ENCODE data around the gene NDUFA6. TPM values are rescaled to one million over a fixed set of nuclear protein-coding genes. Genes with fewer than 3 reads are reported as not detected.

The NDUFA6 gene
- total RNA-seq, 1 donor from 2014 or later, result 67.3 TPM

- Histone ChIP-seq H3K27me3 (ENCODE audit: control insufficient read depth, insufficient read depth, low read length) (no peaks in the 10 kb centered on the region), H3K4me3 (ENCODE audit: low read depth, low read length) (no peak overlapping the region), H3K36me3 (ENCODE audit: control insufficient read depth, insufficient read depth, low read length) (no peaks in the 10 kb centered on the region)
- DNase-seq (ENCODE audit: low read depth), result no peak
- TF ChIP-seq CTCF (IDR thresholded peaks at IDR 0.05; ENCODE audit: insufficient read depth, low read length, poor library complexity, severe bottlenecking), result no peak
Observed at GRCh38 chr22:42060489-42060888, 30.1 kb downstream of the NDUFA6 start.

DNA sequence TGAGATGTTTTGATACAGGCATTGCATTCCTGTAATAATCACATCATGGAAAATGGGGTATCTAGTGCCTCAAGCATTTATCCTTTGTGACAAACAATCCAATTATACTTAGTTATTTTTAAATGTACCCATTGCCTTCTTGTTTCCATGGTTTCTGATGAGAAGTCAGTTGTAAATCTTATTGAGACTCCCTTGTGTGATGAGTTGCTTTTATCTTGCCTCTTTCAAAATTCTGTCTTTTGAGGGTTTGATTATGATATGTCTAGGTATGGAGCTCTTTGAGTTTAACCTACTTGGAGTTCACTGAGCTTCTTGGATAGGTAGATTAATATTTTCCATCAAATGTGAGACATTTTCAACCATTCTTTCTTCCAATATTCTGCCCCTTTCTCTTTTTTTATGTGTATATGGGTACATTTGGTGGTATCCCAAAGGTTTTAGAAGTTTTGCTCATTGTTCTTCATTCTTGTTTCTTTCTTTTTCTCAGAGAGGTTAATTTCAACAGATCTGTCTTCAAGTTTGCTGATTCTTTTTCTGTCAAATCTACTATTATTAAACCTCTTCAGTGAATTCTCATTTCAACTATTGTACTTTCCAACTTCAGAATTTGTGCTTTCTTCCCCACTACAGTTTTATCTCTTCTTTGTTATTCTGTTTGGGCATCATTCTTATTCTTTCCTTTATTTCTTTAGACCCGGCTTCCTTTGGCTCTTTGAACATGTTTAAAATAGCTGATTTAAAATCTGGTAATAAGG lies 33.6 kb downstream of the NDUFA6 start:
- no peak for DNase-seq (ENCODE audit: low read depth)
- Histone ChIP-seq H3K4me3 (ENCODE audit: low read depth, low read length) (no peak overlapping the region), H3K27me3 (ENCODE audit: control insufficient read depth, insufficient read depth, low read length) (no peaks in the 10 kb centered on the region), H3K36me3 (ENCODE audit: control insufficient read depth, insufficient read depth, low read length) (no peaks in the 10 kb centered on the region)
- no peak for TF ChIP-seq CTCF (IDR thresholded peaks at IDR 0.05; ENCODE audit: insufficient read depth, low read length, poor library complexity, severe bottlenecking)

- no peak overlapping the region for H3K4me3 ChIP-seq (ENCODE audit: low read depth, low read length)
- DNase-seq (ENCODE audit: low read depth), result no peak
- TF ChIP-seq CTCF (IDR thresholded peaks at IDR 0.05; ENCODE audit: insufficient read depth, low read length, poor library complexity, severe bottlenecking), result no peak
- no peaks in the 10 kb centered on the region for H3K27me3 ChIP-seq (ENCODE audit: control insufficient read depth, insufficient read depth, low read length)
- H3K36me3 ChIP-seq (ENCODE audit: control insufficient read depth, insufficient read depth, low read length), result no peaks in the 10 kb centered on the region
Observed at GRCh38 chr22:42052765-42053164, 37.8 kb downstream of the NDUFA6 start.

DNA sequence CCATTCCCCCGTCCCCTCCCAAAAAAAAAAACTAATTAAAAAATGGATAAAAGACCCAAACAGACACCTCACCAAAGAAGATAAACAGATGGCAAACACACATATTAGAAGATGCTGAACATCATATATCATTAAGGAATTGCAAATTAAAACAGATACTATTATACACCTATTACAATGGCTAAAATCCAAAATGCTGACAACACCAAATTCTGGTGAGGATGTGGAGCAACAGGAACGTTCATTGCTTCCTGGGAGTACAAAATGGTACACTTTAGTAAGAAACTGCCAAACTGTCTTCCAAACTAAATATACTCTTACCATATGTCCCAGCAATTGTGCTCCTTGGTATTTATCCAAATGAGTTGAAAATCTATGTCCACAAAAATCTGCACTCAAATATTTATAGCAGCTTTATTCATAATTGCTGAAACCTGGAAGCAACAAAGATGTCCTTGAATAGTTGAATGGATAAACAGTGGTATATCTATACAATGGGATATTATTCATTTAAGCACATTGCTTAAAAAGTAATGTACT lies 39.9 kb downstream of the NDUFA6 start:
- H3K36me3 ChIP-seq (ENCODE audit: control insufficient read depth, insufficient read depth, low read length), result no peaks in the 10 kb centered on the region
- no peak for TF ChIP-seq CTCF (IDR thresholded peaks at IDR 0.05; ENCODE audit: insufficient read depth, low read length, poor library complexity, severe bottlenecking)
- DNase-seq (ENCODE audit: low read depth), result no peak

DNA sequence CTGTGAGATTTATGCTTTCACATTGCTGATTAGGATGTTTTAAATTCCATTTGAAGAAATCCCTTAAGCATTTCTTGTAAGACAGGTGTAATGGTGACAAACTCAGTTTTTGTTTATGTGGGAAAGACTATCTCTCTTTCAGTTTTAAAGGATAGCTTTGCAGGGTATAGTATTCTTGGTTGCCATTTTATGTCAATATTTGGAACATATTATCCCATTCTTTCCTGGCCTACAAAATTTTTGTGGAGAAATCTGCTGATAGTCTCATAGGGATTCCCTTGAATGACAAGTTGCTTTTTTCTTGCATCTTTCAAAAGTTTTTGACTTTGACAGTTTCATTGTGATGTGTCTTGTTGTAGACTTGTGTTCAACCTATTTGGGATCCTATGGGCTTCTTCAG lies 48.8 kb downstream of the NDUFA6 start:
- DNase-seq (ENCODE audit: low read depth), result no peak
- H3K36me3 ChIP-seq (ENCODE audit: control insufficient read depth, insufficient read depth, low read length), result no peaks in the 10 kb centered on the region
- no peak for TF ChIP-seq CTCF (IDR thresholded peaks at IDR 0.05; ENCODE audit: insufficient read depth, low read length, poor library complexity, severe bottlenecking)

More for the DNA sequence above, 39.9 kb downstream of the NDUFA6 start:
- no peak overlapping the region for H3K4me3 ChIP-seq (ENCODE audit: low read depth, low read length)
- H3K27me3 ChIP-seq (ENCODE audit: control insufficient read depth, insufficient read depth, low read length), result no peaks in the 10 kb centered on the region

GRCh38 chr22:42039271-42039670 lies 51.3 kb downstream of the NDUFA6 start:
- H3K4me3 ChIP-seq (ENCODE audit: low read depth, low read length), result no peak overlapping the region
- DNase-seq (ENCODE audit: low read depth), result no peak
- TF ChIP-seq CTCF (IDR thresholded peaks at IDR 0.05; ENCODE audit: insufficient read depth, low read length, poor library complexity, severe bottlenecking), result no peak
- H3K27me3 ChIP-seq (ENCODE audit: control insufficient read depth, insufficient read depth, low read length), result no peaks in the 10 kb centered on the region
- no peaks in the 10 kb centered on the region for H3K36me3 ChIP-seq (ENCODE audit: control insufficient read depth, insufficient read depth, low read length)

More for the DNA sequence above, 48.8 kb downstream of the NDUFA6 start:
- Histone ChIP-seq H3K4me3 (ENCODE audit: low read depth, low read length) (no peak overlapping the region), H3K27me3 (ENCODE audit: control insufficient read depth, insufficient read depth, low read length) (no peaks in the 10 kb centered on the region)

All from kidney epithelial cell (primary cell).